Measurements from ENCODE around the gene TASOR2. TPM values are rescaled to one million over a fixed set of nuclear protein-coding genes. Genes with fewer than 3 reads are reported as not detected.

Gene TASOR2
- total RNA-seq, 2 experiments from 2014 or later: 44.5 to 54.3 TPM

GRCh38 chr10:5692461-5693358 is 8.1 kb downstream of the TASOR2 start:
- ATAC-seq: peak; percentile 89
- Mint-ChIP-seq H3K27ac (peak overlapping the region; percentile 71), H3K4me3 (peak overlapping the region; percentile 74), H3K4me1 (ENCODE audit: low read depth) (peaks cover 54% of the 10 kb centered on the region), H3K9me3 (ENCODE audit: insufficient read depth) (no peaks in the 10 kb centered on the region), H3K27me3 (ENCODE audit: low read depth) (no peaks in the 10 kb centered on the region), H3K36me3 (ENCODE audit: low read depth) (peaks cover 13% of the 10 kb centered on the region)
- peak; percentile 70 for DNase-seq
- ChIA-PET CTCF (interaction anchor here (0.9 to 2.9 kb wide), 11 partner anchors 8 to 180 kb away, joined by 3 to 9 read pairs (median 4); no protein-coding TSS in a partner anchor), POLR2A (interaction anchor here (0.8 to 2.2 kb wide), 13 partner anchors 9 to 284 kb away, joined by 3 to 12 read pairs (median 5); partner anchors contain the start of genes GDI2, IL15RA and TASOR2)

GRCh38 chr10:5694573-5694972 is 9.9 kb downstream of the TASOR2 start:
- CTCF ChIA-PET: interaction anchor here (0.6 kb wide), 1 partner anchor 8 kb away, joined by 3 read pairs; no protein-coding TSS in a partner anchor
- DNase-seq: no peak
- no peak for ATAC-seq

GRCh38 chr10:5697342-5697741 is 12.7 kb downstream of the TASOR2 start:
- ChIA-PET CTCF (no interaction called here), POLR2A (no interaction called here)
- DNase-seq (no peak), ATAC-seq (no peak)
- H3K36me3 Mint-ChIP-seq (ENCODE audit: low read depth): peaks cover 9% of the 10 kb centered on the region
- H3K4me1 Mint-ChIP-seq (ENCODE audit: low read depth): peaks cover 26% of the 10 kb centered on the region
- H3K4me3 Mint-ChIP-seq: no peak overlapping the region
- no peak overlapping the region for H3K27ac Mint-ChIP-seq
- H3K27me3 Mint-ChIP-seq (ENCODE audit: low read depth): no peaks in the 10 kb centered on the region
- no peaks in the 10 kb centered on the region for H3K9me3 Mint-ChIP-seq (ENCODE audit: insufficient read depth)

More at GRCh38 chr10:5694573-5694972, 9.9 kb downstream of the TASOR2 start:
- H3K36me3 Mint-ChIP-seq (ENCODE audit: low read depth): peaks cover 10% of the 10 kb centered on the region
- POLR2A ChIA-PET: no interaction called here
- no peaks in the 10 kb centered on the region for H3K27me3 Mint-ChIP-seq (ENCODE audit: low read depth)
- peaks cover 46% of the 10 kb centered on the region for H3K4me1 Mint-ChIP-seq (ENCODE audit: low read depth)
- H3K9me3 Mint-ChIP-seq (ENCODE audit: insufficient read depth): no peaks in the 10 kb centered on the region
- no peak overlapping the region for H3K27ac Mint-ChIP-seq
- no peak overlapping the region for H3K4me3 Mint-ChIP-seq

- H3K4me3 Mint-ChIP-seq: no peak overlapping the region
- H3K4me1 Mint-ChIP-seq (ENCODE audit: low read depth): peaks cover 23% of the 10 kb centered on the region
- peaks cover 9% of the 10 kb centered on the region for H3K36me3 Mint-ChIP-seq (ENCODE audit: low read depth)
- no peaks in the 10 kb centered on the region for H3K27me3 Mint-ChIP-seq (ENCODE audit: low read depth)
- ChIA-PET CTCF (no interaction called here), POLR2A (no interaction called here)
- H3K9me3 Mint-ChIP-seq (ENCODE audit: insufficient read depth): no peaks in the 10 kb centered on the region
- H3K27ac Mint-ChIP-seq: no peak overlapping the region
- ATAC-seq: no peak
- DNase-seq: no peak
Observed at GRCh38 chr10:5698062-5698461, 13.4 kb downstream of the TASOR2 start.

- Mint-ChIP-seq H3K36me3 (ENCODE audit: low read depth) (peaks cover 8% of the 10 kb centered on the region), H3K27ac (no peak overlapping the region), H3K27me3 (ENCODE audit: low read depth) (no peaks in the 10 kb centered on the region), H3K4me1 (ENCODE audit: low read depth) (peaks cover 50% of the 10 kb centered on the region), H3K9me3 (ENCODE audit: insufficient read depth) (no peaks in the 10 kb centered on the region), H3K4me3 (no peak overlapping the region)
- DNase-seq: no peak
- CTCF ChIA-PET: interaction anchor here (0.8 to 1.0 kb wide), 2 partner anchors 12 to 15 kb away, joined by 3 read pairs; no protein-coding TSS in a partner anchor
- POLR2A ChIA-PET: interaction anchor here (3.1 kb wide), 1 partner anchor 16 kb away, joined by 12 read pairs; no protein-coding TSS in a partner anchor
- ATAC-seq: no peak
Observed at GRCh38 chr10:5708356-5708755, 23.7 kb downstream of the TASOR2 start.

GRCh38 chr10:5709865-5710264 is 25.2 kb downstream of the TASOR2 start:
- POLR2A ChIA-PET: interaction anchor here (0.6 to 1.0 kb wide), 2 partner anchors 9 to 25 kb away, joined by 3 to 4 read pairs; partner anchors contain the start of gene TASOR2
- Mint-ChIP-seq H3K27ac (peak overlapping the region; percentile 40), H3K4me1 (ENCODE audit: low read depth) (peaks cover 47% of the 10 kb centered on the region), H3K36me3 (ENCODE audit: low read depth) (peaks cover 10% of the 10 kb centered on the region), H3K4me3 (no peak overlapping the region), H3K9me3 (ENCODE audit: insufficient read depth) (no peaks in the 10 kb centered on the region), H3K27me3 (ENCODE audit: low read depth) (no peaks in the 10 kb centered on the region)
- CTCF ChIA-PET: interaction anchor here (1.1 to 2.1 kb wide), 2 partner anchors 9 to 25 kb away, joined by 4 to 7 read pairs; partner anchors contain the start of gene TASOR2
- ATAC-seq (no peak), DNase-seq (no peak)

GRCh38 chr10:5710859-5711258 is 26.2 kb downstream of the TASOR2 start:
- Mint-ChIP-seq H3K27ac (no peak overlapping the region), H3K9me3 (ENCODE audit: insufficient read depth) (no peaks in the 10 kb centered on the region), H3K27me3 (ENCODE audit: low read depth) (no peaks in the 10 kb centered on the region), H3K36me3 (ENCODE audit: low read depth) (peaks cover 10% of the 10 kb centered on the region), H3K4me3 (peak overlapping the region; percentile 69), H3K4me1 (ENCODE audit: low read depth) (peaks cover 43% of the 10 kb centered on the region)
- CTCF ChIA-PET: interaction anchor here (0.7 to 2.2 kb wide), 5 partner anchors 10 to 104 kb away, joined by 3 to 7 read pairs (median 4); partner anchors contain the start of gene TASOR2
- DNase-seq (no peak), ATAC-seq (peak; percentile 46)
- POLR2A ChIA-PET: interaction anchor here (1.0 to 2.1 kb wide), 4 partner anchors 18 to 26 kb away, joined by 3 to 5 read pairs (median 4); partner anchors contain the start of gene TASOR2

GRCh38 chr10:5711642-5712041 is 27.0 kb downstream of the TASOR2 start:
- DNase-seq (no peak), ATAC-seq (peak; percentile 45)
- Mint-ChIP-seq H3K27me3 (ENCODE audit: low read depth) (no peaks in the 10 kb centered on the region), H3K27ac (peak overlapping the region; percentile 39), H3K4me3 (peak overlapping the region; percentile 69), H3K9me3 (ENCODE audit: insufficient read depth) (no peaks in the 10 kb centered on the region), H3K36me3 (ENCODE audit: low read depth) (peaks cover 10% of the 10 kb centered on the region), H3K4me1 (ENCODE audit: low read depth) (peaks cover 43% of the 10 kb centered on the region)
- ChIA-PET CTCF (interaction anchor here (0.8 to 2.2 kb wide), 3 partner anchors 9 to 25 kb away, joined by 3 to 6 read pairs (median 3); no protein-coding TSS in a partner anchor), POLR2A (interaction anchor here (1.5 to 2.1 kb wide), 3 partner anchors 19 to 23 kb away, joined by 3 to 5 read pairs (median 5); no protein-coding TSS in a partner anchor)

GRCh38 chr10:5719546-5719945 is 34.9 kb downstream of the TASOR2 start:
- ChIA-PET CTCF (no interaction called here), POLR2A (no interaction called here)
- H3K27ac Mint-ChIP-seq: no peak overlapping the region
- no peak for DNase-seq
- no peaks in the 10 kb centered on the region for H3K27me3 Mint-ChIP-seq (ENCODE audit: low read depth)
- ATAC-seq: no peak
- no peak overlapping the region for H3K4me3 Mint-ChIP-seq
- no peaks in the 10 kb centered on the region for H3K9me3 Mint-ChIP-seq (ENCODE audit: insufficient read depth)
- peaks cover 5% of the 10 kb centered on the region for H3K4me1 Mint-ChIP-seq (ENCODE audit: low read depth)
- peaks cover 17% of the 10 kb centered on the region for H3K36me3 Mint-ChIP-seq (ENCODE audit: low read depth)

- H3K4me3 Mint-ChIP-seq: no peak overlapping the region
- H3K4me1 Mint-ChIP-seq (ENCODE audit: low read depth): peaks cover 5% of the 10 kb centered on the region
- no peak overlapping the region for H3K27ac Mint-ChIP-seq
- H3K27me3 Mint-ChIP-seq (ENCODE audit: low read depth): no peaks in the 10 kb centered on the region
- H3K9me3 Mint-ChIP-seq (ENCODE audit: insufficient read depth): no peaks in the 10 kb centered on the region
- CTCF ChIA-PET: interaction anchor here (0.6 to 1.1 kb wide), 3 partner anchors 12 to 234 kb away, joined by 3 to 4 read pairs (median 3); no protein-coding TSS in a partner anchor
- ATAC-seq (no peak), DNase-seq (no peak)
- peaks cover 20% of the 10 kb centered on the region for H3K36me3 Mint-ChIP-seq (ENCODE audit: low read depth)
- POLR2A ChIA-PET: no interaction called here
Observed at GRCh38 chr10:5720182-5720581, 35.5 kb downstream of the TASOR2 start.

- H3K36me3 Mint-ChIP-seq (ENCODE audit: low read depth): peaks cover 34% of the 10 kb centered on the region
Observed at GRCh38 chr10:5723692-5724091, 39.1 kb downstream of the TASOR2 start.

More at GRCh38 chr10:5723692-5724091, 39.1 kb downstream of the TASOR2 start:
- ATAC-seq: no peak
- H3K4me3 Mint-ChIP-seq: no peak overlapping the region
- ChIA-PET CTCF (no interaction called here), POLR2A (interaction anchor here (1.4 kb wide), 1 partner anchor 31 kb away, joined by 4 read pairs; no protein-coding TSS in a partner anchor)
- H3K27ac Mint-ChIP-seq: peak overlapping the region; percentile 9
- H3K9me3 Mint-ChIP-seq (ENCODE audit: insufficient read depth): no peaks in the 10 kb centered on the region
- peaks cover 2% of the 10 kb centered on the region for H3K4me1 Mint-ChIP-seq (ENCODE audit: low read depth)
- no peak for DNase-seq
- H3K27me3 Mint-ChIP-seq (ENCODE audit: low read depth): no peaks in the 10 kb centered on the region

Data from activated CD8-positive, alpha-beta T cell treated with anti-CD3 and anti-CD28 coated beads, Interleukin-2, amount 10 ng/mL, durations not matched to agents 7 days and 5 days (primary cell).